ENCODE data around the gene PROSER3.

DNA sequence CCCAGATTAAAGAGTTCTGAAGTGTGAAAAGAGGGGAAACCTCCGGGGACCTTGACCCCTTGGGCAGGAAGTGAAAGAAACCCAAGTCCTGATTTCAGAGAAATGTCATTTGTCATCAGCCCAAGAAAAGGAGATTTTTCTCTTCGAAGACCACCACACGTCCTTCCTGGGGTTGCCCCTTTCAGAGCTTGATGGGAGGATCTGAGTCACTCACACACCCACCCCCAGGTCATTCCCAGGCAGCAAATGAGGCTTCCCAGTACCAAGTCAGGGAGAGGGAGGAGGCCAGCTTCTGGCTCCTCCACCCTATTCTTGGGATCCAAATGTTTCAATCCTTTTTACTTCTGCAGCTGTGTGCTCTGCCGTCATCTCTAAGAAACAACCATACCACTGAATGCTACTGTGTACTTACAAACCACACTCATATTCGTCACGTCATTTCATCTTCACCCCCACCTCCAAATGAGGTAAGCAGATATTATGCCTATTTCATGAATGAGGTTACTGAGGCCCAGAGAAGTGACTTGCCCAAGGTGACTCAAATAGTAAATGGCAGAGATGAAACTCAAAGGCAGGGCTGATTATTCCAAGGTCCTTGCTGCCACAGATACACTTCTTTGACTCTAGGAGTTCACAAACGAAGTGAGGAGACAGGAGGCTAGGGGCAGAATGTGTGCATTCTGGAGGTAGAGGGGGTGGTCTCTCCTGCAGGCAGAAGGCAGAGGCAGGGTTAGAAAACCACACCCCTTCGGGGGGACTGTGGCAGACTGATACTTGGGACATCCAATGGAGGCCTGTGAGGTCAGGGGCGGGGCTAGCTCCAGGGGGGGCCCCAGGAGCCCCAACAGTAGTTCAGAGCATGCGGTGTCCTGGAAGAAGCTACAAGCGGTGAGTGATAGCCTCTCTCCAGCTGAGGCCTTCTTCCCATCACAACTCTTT, 45.1 kb upstream of the PROSER3 start:
- TF ChIP-seq, protein P1, sequence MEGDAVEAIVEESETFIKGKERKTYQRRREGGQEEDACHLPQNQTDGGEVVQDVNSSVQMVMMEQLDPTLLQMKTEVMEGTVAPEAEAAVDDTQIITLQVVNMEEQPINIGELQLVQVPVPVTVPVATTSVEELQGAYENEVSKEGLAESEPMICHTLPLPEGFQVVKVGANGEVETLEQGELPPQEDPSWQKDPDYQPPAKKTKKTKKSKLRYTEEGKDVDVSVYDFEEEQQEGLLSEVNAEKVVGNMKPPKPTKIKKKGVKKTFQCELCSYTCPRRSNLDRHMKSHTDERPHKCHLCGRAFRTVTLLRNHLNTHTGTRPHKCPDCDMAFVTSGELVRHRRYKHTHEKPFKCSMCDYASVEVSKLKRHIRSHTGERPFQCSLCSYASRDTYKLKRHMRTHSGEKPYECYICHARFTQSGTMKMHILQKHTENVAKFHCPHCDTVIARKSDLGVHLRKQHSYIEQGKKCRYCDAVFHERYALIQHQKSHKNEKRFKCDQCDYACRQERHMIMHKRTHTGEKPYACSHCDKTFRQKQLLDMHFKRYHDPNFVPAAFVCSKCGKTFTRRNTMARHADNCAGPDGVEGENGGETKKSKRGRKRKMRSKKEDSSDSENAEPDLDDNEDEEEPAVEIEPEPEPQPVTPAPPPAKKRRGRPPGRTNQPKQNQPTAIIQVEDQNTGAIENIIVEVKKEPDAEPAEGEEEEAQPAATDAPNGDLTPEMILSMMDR (conservative IDR thresholded peaks at IDR 0.05 in 1 of 2, IDR thresholded peaks at IDR 0.05 in 1 of 2; ENCODE audit: extremely low read depth in 1 of 2, insufficient read depth in 1 of 2, low read depth in 1 of 2, low read length in 2 of 2), result no peak
- TF ChIP-seq EZH2 (IDR thresholded peaks at IDR 0.05; ENCODE audit: borderline replicate concordance, low read length), result no peak

Data from mammary epithelial cell (primary cell).